ENCODE results near the gene RRAS. TPM values are rescaled to one million over a fixed set of nuclear protein-coding genes. Genes with fewer than 3 reads are reported as not detected.

RRAS gene
- total RNA-seq, 1 experiment from 2014 or later = 55.9 TPM

- Histone ChIP-seq H3K4me2 (ENCODE audit: low read length) (no peak overlapping the region), H3K4me1 (ENCODE audit: control insufficient read depth in 1 of 2, insufficient read depth in 2 of 2, low read length in 2 of 2) (peaks cover 3 to 16% of the 10 kb centered on the region in 2 experiments; a peak in 3 of 4 replicates), H4K20me1 (ENCODE audit: insufficient read depth) (no peaks in the 10 kb centered on the region), H3K36me3 (ENCODE audit: control insufficient read depth in 1 of 2, insufficient read depth in 2 of 2, low read length in 2 of 2) (no peaks in the 10 kb centered on the region; a peak in 1 of 4 replicates), H3K79me2 (ENCODE audit: insufficient read depth, low read length) (no peaks in the 10 kb centered on the region), H3K9me2 (ENCODE audit: insufficient read depth) (no peaks in the 10 kb centered on the region), H2AFZ (ENCODE audit: low read depth, low read length, poor library complexity, severe bottlenecking) (no peak overlapping the region), H3K9ac (ENCODE audit: low read length) (no peak overlapping the region), H3K4me3 (replicated peaks in 1 of 2; ENCODE audit: low read depth in 1 of 2, low read length in 2 of 2) (no peak overlapping the region), H3K9me3 (ENCODE audit: control insufficient read depth in 1 of 2, insufficient read depth in 1 of 2, low read depth in 1 of 2, low read length in 2 of 2) (no peaks in the 10 kb centered on the region), H3K27me3 (ENCODE audit: insufficient read depth, low read length) (no peaks in the 10 kb centered on the region), H3K27ac (ENCODE audit: low read depth, low read length) (no peak overlapping the region)
- ChIA-PET RAD21 (ENCODE audit: low non-redundant PET in 1 of 2, low total read pairs in 2 of 2, uncharacterized antibody in 2 of 2, unreplicated experiment in 2 of 2) (interaction anchor here in 1 of 2 experiments (0.6 kb wide), 1 partner anchor 41 kb away, joined by 4 read pairs; no protein-coding TSS in a partner anchor), POLR2A (no interaction called here), CTCF (no interaction called here)
- TF ChIP-seq ZNF274 (IDR thresholded peaks at IDR 0.05; ENCODE audit: low read depth, low read length) (no peak), CTCF (IDR thresholded peaks at IDR 0.05 in 2 of 3, conservative IDR thresholded peaks at IDR 0.05 in 1 of 3; ENCODE audit: borderline replicate concordance in 1 of 3, insufficient read depth in 1 of 3, low read depth in 2 of 3, low read length in 2 of 3) (no peak), CBX3 (IDR thresholded peaks at IDR 0.05; ENCODE audit: low read depth) (no peak), CEBPB (IDR thresholded peaks at IDR 0.05; ENCODE audit: low read depth) (no peak), ZBTB33 (IDR thresholded peaks at IDR 0.05; ENCODE audit: extremely low read depth, insufficient replicate concordance, low read length) (no peak), SIN3A (IDR thresholded peaks at IDR 0.05; ENCODE audit: low read depth) (no peak), POLR2A (IDR thresholded peaks at IDR 0.05; ENCODE audit: borderline replicate concordance, extremely low read depth, insufficient read depth, insufficient read length) (no peak), TCF7L2 (IDR thresholded peaks at IDR 0.05; ENCODE audit: borderline replicate concordance, extremely low read depth, insufficient read depth, insufficient read length) (no peak), MAX (IDR thresholded peaks at IDR 0.05) (no peak), ELF1 (IDR thresholded peaks at IDR 0.05; ENCODE audit: borderline replicate concordance, low read depth) (no peak), RAD21 (IDR thresholded peaks at IDR 0.05; ENCODE audit: low read depth) (no peak), ATF3 (IDR thresholded peaks at IDR 0.05) (no peak)
- BruUV-seq (replicated peaks) = no TSS peak
- no peak for DNase-seq (ENCODE audit: low read depth, low spot score)
- intact Hi-C loops (cut with micrococcal nuclease) = no loop called here
- ATAC-seq = no peak
These were observed 7.4 kb downstream of the RRAS start for GRCh38 chr19:49632576-49632975.

Data from HCT116 (cell line).